Measurements from ENCODE around the gene COL15A1.

DNA sequence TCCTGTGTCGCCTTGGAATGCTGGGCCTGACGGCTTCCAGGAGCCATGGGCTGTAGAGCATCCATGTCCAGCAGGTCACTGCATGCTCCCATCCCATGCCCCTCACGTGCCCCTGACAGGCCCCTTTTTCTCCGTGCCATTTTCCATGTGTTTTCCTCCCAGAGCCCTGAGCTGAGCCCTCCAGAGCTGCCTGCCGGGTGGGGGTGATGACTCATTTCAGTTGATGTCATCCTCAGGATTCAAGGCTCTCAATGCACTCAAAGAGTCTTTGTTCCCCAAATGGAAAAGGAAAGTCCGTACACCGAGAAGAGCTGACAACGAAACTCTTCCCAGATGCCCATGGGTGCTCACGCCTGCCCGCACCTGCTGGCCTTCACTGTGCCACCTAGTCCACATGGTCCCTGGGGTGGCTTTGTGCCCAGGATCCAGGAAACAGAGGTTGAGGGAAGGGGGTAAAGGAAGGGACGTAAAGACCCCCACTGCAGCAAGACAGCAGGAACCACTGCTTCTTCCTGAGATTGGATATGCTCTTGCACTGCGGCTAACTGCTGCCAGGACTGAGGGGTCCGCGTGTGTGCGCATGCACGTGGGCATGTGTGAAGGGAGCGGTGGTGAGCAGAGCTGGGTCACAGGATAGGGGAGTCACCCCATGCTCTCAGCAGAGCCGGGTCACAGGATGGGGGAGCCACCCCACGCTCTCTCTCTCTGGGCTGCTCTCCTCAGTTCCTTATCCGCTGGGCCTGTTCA lies 27.6 kb downstream of the COL15A1 start:
- TF ChIP-seq CTCF (IDR thresholded peaks at IDR 0.05) (no peak), POLR2AphosphoS5 (IDR thresholded peaks at IDR 0.05) (peak in 1 of 3 donors; percentile 7), POLR2A (IDR thresholded peaks at IDR 0.05) (no peak), EP300 (IDR thresholded peaks at IDR 0.05) (no peak)

All from stomach (tissue), 4 donors.